Neural progenitor cell (in vitro differentiated cells): ENCODE results near the gene XPC. TPM values are rescaled to one million over a fixed set of nuclear protein-coding genes. Genes with fewer than 3 reads are reported as not detected.

Source experiments
- DNase-seq: peaks from one replicate; pipeline ENCODE4 v3.0.0-alpha.2; 2016; ENCODE audit warnings: low spot score
- H2AFZ ChIP-seq: fragments of 200-600 bp; sonication (generic); replicated peaks from 2 replicates; pipeline ENCODE4 v1.6.1; 2016; ENCODE audit warnings: antibody characterized with exemption
- H3F3A ChIP-seq: fragments of 200-600 bp; sonication (generic); 2 replicates; pipeline ENCODE4 v1.6.1; 2016; ENCODE audit warnings: antibody characterized with exemption, low read depth
- H3K27ac ChIP-seq: fragments of 200-600 bp; sonication (generic); 2 replicates; pipeline ENCODE4 v1.5.1; 2016; ENCODE audit warnings: mild to moderate bottlenecking
- H3K27me3 ChIP-seq: fragments of 200-600 bp; sonication (generic); 2 replicates; pipeline ENCODE4 v1.6.1; 2016; ENCODE audit warnings: mild to moderate bottlenecking, moderate library complexity
- H3K36me3 ChIP-seq: fragments of 200-600 bp; sonication (generic); 2 replicates; pipeline ENCODE4 v1.5.1; 2016
- H3K4me1 ChIP-seq: fragments of 200-600 bp; sonication (generic); 2 replicates; pipeline ENCODE4 v1.6.1; 2016; ENCODE audit warnings: mixed run types
- H3K4me2 ChIP-seq: fragments of 200-600 bp; sonication (generic); 2 replicates; pipeline ENCODE4 v1.6.1; 2016
- H3K4me3 ChIP-seq: fragments of 200-600 bp; sonication (generic); 2 replicates; pipeline ENCODE4 v1.5.1; 2016
- H3K79me2 ChIP-seq: fragments of 200-600 bp; sonication (generic); 2 replicates; pipeline ENCODE4 v1.6.1; 2016; ENCODE audit warnings: low read depth
- H3K9ac ChIP-seq: fragments of 200-600 bp; sonication (generic); 2 replicates; pipeline ENCODE4 v1.6.1; 2016
- H3K9me3 ChIP-seq: fragments of 200-600 bp; sonication (generic); 2 replicates; pipeline ENCODE4 v1.5.1; 2016; ENCODE audit warnings: low read depth
- H4K20me1 ChIP-seq: fragments of 200-600 bp; sonication (generic); 2 replicates; pipeline ENCODE4 v1.6.1; 2016; ENCODE audit warnings: low read depth
- H3K27ac Mint-ChIP-seq: 3 replicates; pipeline ENCODE4 v1.8.0; 2021; ENCODE audit warnings: mixed read lengths
- H3K27me3 Mint-ChIP-seq: 2 replicates; pipeline ENCODE4 v1.8.0; 2022; ENCODE audit warnings: low read depth, mild to moderate bottlenecking, inconsistent platforms, moderate library complexity, mixed read lengths; ENCODE audit not compliant: insufficient read depth
- H3K36me3 Mint-ChIP-seq: 3 replicates; pipeline ENCODE4 v1.8.0; 2021; ENCODE audit warnings: mixed read lengths
- H3K4me1 Mint-ChIP-seq: 3 replicates; pipeline ENCODE4 v1.8.0; 2021; ENCODE audit warnings: mixed read lengths
- H3K4me3 Mint-ChIP-seq: 3 replicates; pipeline ENCODE4 v1.8.0; 2021; ENCODE audit warnings: mild to moderate bottlenecking, moderate library complexity, mixed read lengths
- H3K9me3 Mint-ChIP-seq: 3 replicates; pipeline ENCODE4 v1.8.0; 2020; ENCODE audit warnings: mixed read lengths
- CTCF ChIP-seq: fragments of 200-600 bp; sonication (generic); IDR thresholded peaks from 2 replicates; pipeline ENCODE4 v1.5.1; 2017; ENCODE audit warnings: antibody characterized with exemption, mild to moderate bottlenecking
- EZH2 ChIP-seq: fragments of 200-600 bp; sonication (generic); IDR thresholded peaks from 2 replicates; pipeline ENCODE4 v1.6.1; 2017; ENCODE audit warnings: antibody characterized with exemption, mild to moderate bottlenecking, moderate library complexity
- EZH2phosphoT487 ChIP-seq: fragments of 200-600 bp; sonication (generic); IDR thresholded peaks from 2 replicates; pipeline ENCODE4 v1.6.1; 2017; ENCODE audit warnings: antibody characterized with exemption
- total RNA-seq: library from RNA; depleted of rRNA; stranded (reverse); fragments of >200 nt; gene quantifications from 2 replicates; pipeline ENCODE4 v1.2.3, GENCODE V29; 2015; ENCODE audit warnings: low replicate concordance

XPC gene
- total RNA-seq, 1 donor from 2014 or later, result 44.1 TPM

- TF ChIP-seq EZH2phosphoT487, result no peak
- no peak for TF ChIP-seq CTCF
- no peak for TF ChIP-seq EZH2
Measured at GRCh38 chr3:14224895-14225294, 46.5 kb upstream of the XPC start.

GRCh38 chr3:14223595-14223994 lies 45.2 kb upstream of the XPC start:
- TF ChIP-seq EZH2, result no peak
- TF ChIP-seq CTCF, result no peak
- TF ChIP-seq EZH2phosphoT487, result no peak
- no peak overlapping the region for H3K4me3 ChIP-seq
- no peaks in the 10 kb centered on the region for H4K20me1 ChIP-seq
- no peaks in the 10 kb centered on the region for H3F3A ChIP-seq
- peaks cover 8% of the 10 kb centered on the region for H3K9me3 ChIP-seq
- no peaks in the 10 kb centered on the region for H3K27me3 ChIP-seq
- no peaks in the 10 kb centered on the region for H3K79me2 ChIP-seq
- no peaks in the 10 kb centered on the region for H3K36me3 ChIP-seq
- no peak overlapping the region for H3K4me3 Mint-ChIP-seq
- H3K9me3 Mint-ChIP-seq, result peaks cover 12% of the 10 kb centered on the region
- no peaks in the 10 kb centered on the region for H3K27me3 Mint-ChIP-seq
- H3K27ac Mint-ChIP-seq, result no peak overlapping the region
- peaks cover 6% of the 10 kb centered on the region for H3K4me1 ChIP-seq
- H3K36me3 Mint-ChIP-seq, result peaks cover 1% of the 10 kb centered on the region
- H3K9ac ChIP-seq, result no peak overlapping the region
- no peak overlapping the region for H3K4me2 ChIP-seq
- peaks cover 12% of the 10 kb centered on the region for H3K4me1 Mint-ChIP-seq
- no peak for DNase-seq
- H3K27ac ChIP-seq, result no peak overlapping the region
- no peak overlapping the region for H2AFZ ChIP-seq

More at GRCh38 chr3:14224895-14225294, 46.5 kb upstream of the XPC start:
- H4K20me1 ChIP-seq, result no peaks in the 10 kb centered on the region
- Mint-ChIP-seq H3K36me3 (no peaks in the 10 kb centered on the region), H3K27ac (no peak overlapping the region), H3K4me3 (no peak overlapping the region), H3K9me3 (peaks cover 12% of the 10 kb centered on the region), H3K27me3 (no peaks in the 10 kb centered on the region), H3K4me1 (peaks cover 12% of the 10 kb centered on the region)
- no peak overlapping the region for H3K4me3 ChIP-seq
- no peak overlapping the region for H3K27ac ChIP-seq
- no peaks in the 10 kb centered on the region for H3K27me3 ChIP-seq
- no peak overlapping the region for H3K9ac ChIP-seq
- H3K4me1 ChIP-seq, result peaks cover 6% of the 10 kb centered on the region
- no peak overlapping the region for H3K4me2 ChIP-seq
- no peak overlapping the region for H2AFZ ChIP-seq
- H3K79me2 ChIP-seq, result no peaks in the 10 kb centered on the region
- H3K36me3 ChIP-seq, result no peaks in the 10 kb centered on the region
- no peak for DNase-seq
- H3K9me3 ChIP-seq, result peaks cover 8% of the 10 kb centered on the region
- no peaks in the 10 kb centered on the region for H3F3A ChIP-seq

GRCh38 chr3:14222900-14223594 lies 44.6 kb upstream of the XPC start:
- H3K27me3 Mint-ChIP-seq, result no peaks in the 10 kb centered on the region
- no peak for DNase-seq
- H3K9me3 Mint-ChIP-seq, result peaks cover 12% of the 10 kb centered on the region
- no peak overlapping the region for H3K4me3 Mint-ChIP-seq
- H3K4me1 Mint-ChIP-seq, result peaks cover 12% of the 10 kb centered on the region
- no peaks in the 10 kb centered on the region for H3F3A ChIP-seq
- peaks cover 6% of the 10 kb centered on the region for H3K4me1 ChIP-seq
- H3K36me3 ChIP-seq, result no peaks in the 10 kb centered on the region
- no peaks in the 10 kb centered on the region for H3K27me3 ChIP-seq
- no peak overlapping the region for H3K9ac ChIP-seq
- H3K79me2 ChIP-seq, result no peaks in the 10 kb centered on the region
- H3K36me3 Mint-ChIP-seq, result peaks cover 1% of the 10 kb centered on the region
- TF ChIP-seq EZH2phosphoT487 (no peak), CTCF (no peak), EZH2 (no peak)
- no peaks in the 10 kb centered on the region for H4K20me1 ChIP-seq
- H2AFZ ChIP-seq, result no peak overlapping the region
- no peak overlapping the region for H3K4me2 ChIP-seq
- H3K4me3 ChIP-seq, result no peak overlapping the region
- no peak overlapping the region for H3K27ac ChIP-seq
- H3K9me3 ChIP-seq, result peaks cover 8% of the 10 kb centered on the region
- no peak overlapping the region for H3K27ac Mint-ChIP-seq
